ENCODE data around the gene NPAS1.

Gene NPAS1

DNA sequence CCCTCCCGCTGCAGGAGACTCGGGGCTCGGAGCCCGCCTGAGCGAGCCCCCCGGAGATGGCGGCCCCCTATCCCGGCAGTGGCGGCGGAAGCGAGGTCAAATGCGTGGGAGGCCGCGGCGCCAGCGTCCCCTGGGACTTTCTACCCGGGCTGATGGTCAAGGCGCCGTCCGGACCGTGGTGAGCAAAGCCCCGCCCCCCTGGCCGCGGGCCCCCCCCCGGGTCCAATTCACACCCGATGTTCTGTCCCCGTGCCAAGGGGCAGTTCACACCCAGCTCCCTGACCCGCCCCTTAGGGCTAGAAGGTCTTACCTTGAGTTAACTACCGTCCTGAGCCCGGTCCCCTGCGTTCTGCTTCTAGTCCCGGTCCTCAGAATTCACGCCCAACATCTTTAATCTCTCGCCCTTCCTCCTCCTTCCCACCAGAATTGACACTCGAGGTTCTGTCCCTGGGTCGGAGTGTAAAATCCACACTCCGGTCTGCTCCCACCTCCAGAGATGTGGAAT is 1.4 kb downstream of the NPAS1 start:
- DNase-seq, result no peak

- DNase-seq, result no peak
Observed at GRCh38 chr19:47021536-47022139, 2.0 kb downstream of the NPAS1 start.

DNA sequence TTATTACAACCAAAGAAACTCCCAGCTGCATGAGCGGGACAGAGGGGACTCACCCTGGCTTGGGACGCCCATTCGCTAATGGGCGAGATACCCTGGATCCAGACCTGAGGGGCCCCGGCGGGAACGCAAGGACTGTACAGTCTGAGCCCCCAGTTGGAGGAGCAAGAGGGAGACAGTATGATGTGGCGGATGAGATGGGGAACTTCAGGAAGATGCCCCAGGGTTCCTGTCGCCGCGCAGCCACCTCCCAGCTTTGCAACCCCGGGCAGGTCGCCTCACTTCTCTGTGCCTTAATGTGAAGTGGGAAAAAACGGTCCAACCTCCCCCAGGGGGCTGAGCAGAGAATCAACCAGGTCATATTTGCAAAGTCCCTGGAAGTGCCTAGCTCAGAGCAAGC is 2.5 kb downstream of the NPAS1 start:
- no peak for DNase-seq

DNA sequence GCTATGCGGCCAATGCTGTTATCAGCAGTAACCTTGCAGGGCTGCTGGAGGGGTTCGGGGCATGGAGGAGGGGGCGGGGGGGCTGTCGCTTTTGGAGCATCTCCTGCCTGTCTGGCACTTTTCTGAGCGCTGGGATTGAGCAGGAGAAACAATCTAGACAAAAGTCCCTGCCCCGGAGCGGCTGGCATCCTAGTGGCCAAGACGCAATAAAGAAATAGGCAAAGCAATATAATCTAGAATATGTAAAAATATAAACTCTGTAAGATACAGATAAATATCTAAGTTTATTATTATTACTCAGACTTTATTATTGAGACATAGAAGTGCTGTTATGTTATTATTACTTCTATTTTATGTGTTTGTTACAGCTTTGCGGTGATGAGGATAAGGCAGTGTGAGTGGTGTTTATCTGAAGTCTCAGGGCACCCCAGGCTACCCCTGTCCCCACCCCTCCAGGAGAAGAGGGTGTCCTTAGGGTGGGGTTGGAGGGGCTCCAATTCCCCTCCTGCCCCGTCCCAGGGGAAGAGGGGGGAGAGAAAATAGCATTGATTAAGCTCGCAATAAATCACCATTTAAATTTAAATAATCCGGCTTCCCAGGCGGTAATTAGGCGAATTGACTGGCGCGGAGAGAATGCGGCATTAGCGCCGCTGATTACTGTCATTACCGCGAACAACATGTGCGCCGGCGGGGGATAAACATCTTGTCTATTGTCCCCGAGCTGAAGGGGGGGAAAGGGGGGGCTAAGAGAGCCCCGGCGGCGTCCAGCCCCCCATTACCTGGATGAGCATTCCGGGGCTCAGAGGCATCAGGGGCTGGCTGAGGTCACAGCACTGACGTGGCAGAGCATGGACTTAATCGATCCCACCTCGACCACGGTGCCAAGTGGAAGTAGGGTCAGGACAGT is 3.2 kb downstream of the NPAS1 start:
- DNase-seq, result peak; percentile 67

DNA sequence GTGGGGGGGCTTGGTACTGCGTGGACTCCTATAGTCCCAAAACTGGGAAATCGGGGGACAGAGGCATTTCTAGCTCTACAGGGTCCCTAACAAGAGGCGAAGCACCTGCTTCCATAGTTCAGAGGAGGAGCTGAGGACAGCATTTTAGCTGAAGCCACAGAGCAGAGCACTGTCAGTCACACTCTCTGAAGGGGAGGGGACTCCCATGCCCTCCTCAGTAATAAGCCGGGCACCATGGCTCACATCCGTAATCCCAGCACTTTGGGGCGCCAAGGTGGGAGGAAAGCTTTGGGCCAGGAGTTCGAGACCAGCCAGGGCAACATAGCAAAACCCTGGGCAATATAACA is 3.8 kb downstream of the NPAS1 start:
- peak; percentile 56 for DNase-seq

DNA sequence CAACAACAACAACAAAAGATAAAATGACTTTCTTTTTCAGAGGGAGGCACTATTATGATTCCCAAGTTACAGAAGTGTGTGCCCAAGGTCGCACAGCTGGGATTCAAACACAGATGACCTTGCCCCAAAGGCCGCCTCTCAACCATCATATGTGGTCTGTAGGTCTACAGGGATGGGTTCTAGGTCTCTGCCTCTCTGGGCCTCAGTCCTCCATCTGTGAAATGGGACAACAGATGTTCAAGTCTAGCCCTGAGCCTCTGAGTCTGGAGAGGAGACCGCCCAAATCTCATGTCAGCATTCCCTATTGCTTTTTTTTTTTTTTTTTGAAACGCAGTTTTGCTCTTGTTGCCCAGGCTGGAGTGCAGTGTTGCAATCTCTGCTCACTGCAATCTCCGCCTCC is 4.9 kb downstream of the NPAS1 start:
- no peak for DNase-seq

- DNase-seq, result no peak
Observed at GRCh38 chr19:47026156-47026555, 6.5 kb downstream of the NPAS1 start.

- DNase-seq, result no peak
Observed at GRCh38 chr19:47026889-47027288, 7.3 kb downstream of the NPAS1 start.

DNA sequence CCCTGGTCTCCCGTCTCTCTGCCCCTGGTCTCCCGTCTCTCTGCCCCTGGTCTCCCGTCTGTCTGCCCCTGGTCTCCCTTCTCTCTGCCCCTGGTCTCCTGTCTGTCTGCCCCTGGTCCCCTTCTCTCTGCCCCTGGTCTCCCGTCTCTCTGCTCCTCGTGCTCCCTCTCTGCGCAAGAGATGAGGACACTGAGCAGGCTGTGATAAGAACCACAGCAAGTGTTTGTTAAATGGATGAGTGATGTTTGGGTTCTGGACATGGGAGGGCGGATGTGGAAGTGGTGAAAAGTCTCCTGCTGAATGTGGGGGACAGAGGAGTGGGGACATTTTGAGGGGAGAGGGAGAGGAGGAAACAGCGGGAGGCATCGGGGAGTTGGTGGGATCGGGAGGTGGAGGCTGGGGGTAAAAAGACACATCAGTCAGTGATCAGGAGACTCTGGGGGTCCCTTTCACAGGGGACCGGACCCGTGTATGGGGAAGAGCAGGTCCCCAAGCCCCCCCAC is 8.0 kb downstream of the NPAS1 start:
- no peak for DNase-seq

- DNase-seq, result peak; percentile 49
Observed at GRCh38 chr19:47028195-47028601, 8.6 kb downstream of the NPAS1 start.

- peak; percentile 67 for DNase-seq
Observed at GRCh38 chr19:47032171-47032811, 12.7 kb downstream of the NPAS1 start.

GRCh38 chr19:47035127-47036096 is 15.8 kb downstream of the NPAS1 start:
- peak; percentile 86 for DNase-seq

DNA sequence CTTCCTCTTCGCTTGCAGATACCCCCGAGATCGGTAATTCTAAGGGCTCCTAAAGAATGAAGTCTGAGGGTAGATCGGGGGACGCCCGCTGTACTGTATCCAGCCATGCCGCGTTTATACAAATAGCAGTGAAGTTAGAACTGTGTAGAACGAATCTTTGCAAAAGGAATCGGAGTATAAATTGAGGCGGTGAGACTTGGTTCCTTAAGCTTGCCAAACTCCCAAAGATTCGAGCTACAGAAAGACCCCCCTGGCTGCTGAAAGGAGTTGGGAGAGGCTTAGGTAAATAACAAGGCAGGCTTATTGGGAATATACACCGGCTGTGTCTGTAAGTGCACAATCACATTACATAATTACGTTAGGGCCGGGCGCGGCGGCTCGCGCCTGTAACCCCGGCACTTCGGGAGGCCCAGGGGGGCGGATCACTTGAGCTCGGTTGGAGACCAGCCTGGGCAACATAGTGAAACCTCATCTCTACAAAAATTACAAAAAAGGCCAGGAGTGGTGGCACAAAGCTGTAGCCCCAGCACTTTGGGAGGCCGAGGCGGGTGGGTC is 16.5 kb downstream of the NPAS1 start:
- DNase-seq, result peak; percentile 76

DNA sequence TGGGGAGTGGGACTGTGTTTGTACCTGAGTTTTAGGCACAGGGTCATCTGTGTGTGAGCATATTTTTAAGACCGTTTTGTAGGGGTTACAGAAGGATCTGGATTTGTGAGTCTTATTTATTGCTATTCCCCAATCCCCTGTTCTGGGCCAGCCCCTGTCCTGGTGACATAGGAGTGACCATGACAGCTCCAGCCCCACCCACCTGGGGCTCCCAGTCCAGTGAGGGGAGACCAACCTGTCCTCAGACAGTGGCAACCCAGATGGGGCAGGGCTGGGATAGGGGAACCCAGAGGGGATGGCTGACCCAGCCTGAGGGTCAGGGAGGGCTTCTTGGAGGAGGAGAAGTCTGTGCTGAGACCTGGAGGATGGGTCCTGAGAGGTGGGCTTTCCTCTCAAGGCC is 18.1 kb downstream of the NPAS1 start:
- DNase-seq, result no peak

DNA sequence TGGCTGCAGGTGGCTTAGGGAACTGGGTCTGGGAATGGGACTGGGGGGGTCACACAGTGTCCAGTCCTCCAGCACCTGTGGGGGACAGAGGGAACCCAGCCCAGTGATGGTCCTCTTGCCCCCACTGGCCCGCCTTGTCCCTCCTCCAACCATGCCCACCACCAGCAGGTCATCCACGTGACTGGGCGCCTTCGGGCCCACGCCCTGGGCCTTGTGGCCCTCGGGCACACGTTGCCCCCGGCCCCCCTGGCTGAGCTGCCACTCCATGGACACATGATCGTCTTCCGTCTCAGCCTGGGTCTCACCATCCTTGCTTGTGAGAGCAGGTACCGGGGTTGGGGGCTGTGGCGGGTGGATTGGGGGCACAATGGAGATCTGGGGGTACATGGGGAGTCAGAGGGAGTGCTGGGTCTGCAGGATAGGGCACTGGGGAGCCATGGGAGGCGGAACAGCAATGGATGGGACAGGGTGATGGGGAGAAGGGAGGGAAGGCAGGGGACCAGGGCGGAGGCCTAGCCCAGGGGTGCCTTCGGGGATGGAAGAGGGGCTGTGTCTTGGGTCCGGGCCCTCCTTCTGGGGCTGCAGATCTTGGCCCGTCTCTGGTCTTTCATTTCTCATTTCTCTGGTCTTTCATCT is 19.7 kb downstream of the NPAS1 start:
- DNase-seq, result no peak

- DNase-seq, result no peak
Observed at GRCh38 chr19:47040869-47041268, 21.2 kb downstream of the NPAS1 start.

GRCh38 chr19:47044946-47045866 is 25.6 kb downstream of the NPAS1 start:
- DNase-seq, result no peak

- no peak for DNase-seq
Observed at GRCh38 chr19:47045867-47046470, 26.3 kb downstream of the NPAS1 start.

- no peak for DNase-seq
Observed at GRCh38 chr19:47047272-47047762, 27.7 kb downstream of the NPAS1 start.

All from NCI-H1105 treated with DMSO at 0.1 percent for 48 hours (cell line).